Prostate gland (tissue), 2 donors: Measurements from ENCODE around the gene FTH1. TPM values are rescaled to one million over a fixed set of nuclear protein-coding genes. Genes with fewer than 3 reads are reported as not detected.

Experiments
- DNase-seq: peaks from one replicate; pipeline ENCODE4 v3.0.0-alpha.2; 2019; ENCODE audit warnings: low spot score
- H3K27ac ChIP-seq, 2 donors: fragments of 200-600 bp; sonication (generic); 2 replicates each; pipeline ENCODE4 v1.5.1; 2017 to 2019
- H3K27me3 ChIP-seq: fragments of 200-600 bp; sonication (generic); replicated peaks from 2 replicates; pipeline ENCODE4 v1.5.1; 2019; ENCODE audit not compliant: insufficient read depth
- H3K36me3 ChIP-seq, 2 donors: fragments of 200-600 bp; sonication (generic); 1 replicate in 1 of 2; 2 replicates in 1 of 2; pipeline versions ENCODE4 v1.5.1 to v1.8.1; 2017 to 2019
- H3K4me1 ChIP-seq: fragments of 200-600 bp; sonication (generic); replicated peaks from 2 replicates; pipeline ENCODE4 v1.5.1; 2019
- H3K4me3 ChIP-seq, 2 donors: fragments of 200-600 bp; sonication (generic); 2 replicates each; pipeline ENCODE4 v1.5.1; 2017 to 2019
- H3K9me3 ChIP-seq: fragments of 200-600 bp; sonication (generic); 2 replicates; pipeline ENCODE4 v1.5.1; 2017
- CTCF ChIP-seq, 4 experiments: fragments of 200-600 bp in 2 of 4; fragments of 450-650 bp in 2 of 4; sonication (generic) in 2 of 4; IDR thresholded peaks; 1 replicate in 3 of 4; 2 replicates in 1 of 4; pipeline ENCODE4 v1.5.1; 2016 to 2019; ENCODE audit warnings: antibody characterized with exemption in 4 of 4, mild to moderate bottlenecking in 2 of 4, moderate library complexity in 2 of 4
- POLR2A ChIP-seq: fragments of 450-650 bp; IDR thresholded peaks from one replicate; pipeline ENCODE4 v1.6.1; 2016; ENCODE audit warnings: antibody characterized with exemption, mild to moderate bottlenecking
- POLR2AphosphoS5 ChIP-seq: sonication (generic); formaldehyde crosslinking; IDR thresholded peaks from one replicate; pipeline ENCODE4 v1.6.1; 2017; ENCODE audit warnings: antibody characterized with exemption
- WGBS: methylation state at CpG from one replicate; pipeline ENCODE4 v1.1.5; 2018; 5-methylcytosine and 5-hydroxymethylcytosine counted together
- intact Hi-C: fragments of 100-400 bp; cut with DNase I; formaldehyde crosslinking; loops from one replicate; pipeline ENCODE4 v1.14.2; 2022
- total RNA-seq, 2 donors: library from RNA; depleted of rRNA; stranded (reverse); fragments of >200 nt; gene quantifications; one replicate each; pipeline ENCODE4 v1.1.0, GENCODE V29; 2016

FTH1 gene
- total RNA-seq, 2 donors from 2014 or later: 1,344 to 1,560 TPM

- Histone ChIP-seq H3K36me3 (no peaks in the 10 kb centered on the region), H3K27me3 (no peaks in the 10 kb centered on the region), H3K4me1 (no peaks in the 10 kb centered on the region), H3K9me3 (no peaks in the 10 kb centered on the region), H3K4me3 (no peak overlapping the region), H3K27ac (peak overlapping the region; percentile 54 to 63)
- TF ChIP-seq POLR2AphosphoS5 (no peak), CTCF (IDR thresholded peaks at IDR 0.05) (no peak), POLR2A (no peak)
- intact Hi-C loops: no loop called here
- WGBS: 54% methylated on average over 6 of the region's 6 CpGs
- no peak for DNase-seq
Measured at GRCh38 chr11:61924064-61924455, 43.4 kb downstream of the FTH1 start.

- intact Hi-C loops: no loop called here
- Histone ChIP-seq H3K36me3 (no peaks in the 10 kb centered on the region), H3K4me1 (no peaks in the 10 kb centered on the region), H3K9me3 (no peaks in the 10 kb centered on the region), H3K27ac (peak overlapping the region; percentile 54 to 63), H3K27me3 (no peaks in the 10 kb centered on the region), H3K4me3 (no peak overlapping the region)
- TF ChIP-seq CTCF (IDR thresholded peaks at IDR 0.05) (no peak), POLR2AphosphoS5 (peak; percentile 21)
- DNase-seq: no peak
- 27% methylated on average over 18 of the region's 18 CpGs for WGBS
Measured at GRCh38 chr11:61923166-61924063, 44.0 kb downstream of the FTH1 start.

- Histone ChIP-seq H3K27me3 (no peaks in the 10 kb centered on the region), H3K27ac (peak overlapping the region; percentile 54 to 63), H3K9me3 (no peaks in the 10 kb centered on the region), H3K4me3 (no peak overlapping the region), H3K4me1 (peaks cover 4% of the 10 kb centered on the region), H3K36me3 (no peaks in the 10 kb centered on the region)
- DNase-seq: no peak
- TF ChIP-seq POLR2A (no peak), POLR2AphosphoS5 (no peak), CTCF (IDR thresholded peaks at IDR 0.05) (no peak)
- intact Hi-C loops: no loop called here
- WGBS: 59% methylated on average over 6 of the region's 6 CpGs
Measured at GRCh38 chr11:61922539-61922938, 44.9 kb downstream of the FTH1 start.

- 90% methylated on average over 3 of the region's 3 CpGs for WGBS
Measured at GRCh38 chr11:61921446-61921845, 46.0 kb downstream of the FTH1 start.

More at GRCh38 chr11:61921446-61921845, 46.0 kb downstream of the FTH1 start:
- H3K36me3 ChIP-seq: no peaks in the 10 kb centered on the region
- H3K27ac ChIP-seq: no peak overlapping the region
- no peak overlapping the region for H3K4me3 ChIP-seq
- H3K9me3 ChIP-seq: no peaks in the 10 kb centered on the region
- TF ChIP-seq POLR2A (no peak), CTCF (IDR thresholded peaks at IDR 0.05) (no peak), POLR2AphosphoS5 (no peak)
- intact Hi-C loops: no loop called here
- H3K4me1 ChIP-seq: peaks cover 4% of the 10 kb centered on the region
- no peak for DNase-seq
- H3K27me3 ChIP-seq: no peaks in the 10 kb centered on the region
